Measurements from ENCODE around the gene IGSF21.

- no peak for TF ChIP-seq EZH2 (IDR thresholded peaks at IDR 0.05)
- no peak for TF ChIP-seq POLR2AphosphoS5 (IDR thresholded peaks at IDR 0.05; ENCODE audit: borderline replicate concordance, low read depth, low read length)
- no peak for TF ChIP-seq FOXP2 (optimal IDR thresholded peaks at IDR 0.05; ENCODE audit: control extremely low read depth, extremely low read length, insufficient read depth)
Measured at GRCh38 chr1:18154430-18155194, 47.0 kb downstream of the IGSF21 start.

Measured in SK-N-MC (cell line).